GM12878 (cell line): ENCODE results near the gene C1QBP. TPM values are rescaled to one million over a fixed set of nuclear protein-coding genes. Genes with fewer than 3 reads are reported as not detected.

Experiments used
- ATF2 ChIP-seq: IDR thresholded peaks from 2 replicates; pipeline ENCODE4 v1.6.1; 2012; ENCODE audit warnings: low read length, inconsistent platforms
- CEBPB ChIP-seq, 2 experiments: fragments of 150-350 bp in 1 of 2; IDR thresholded peaks; 2 replicates each; pipeline ENCODE4 v1.6.1; 2012 to 2014; ENCODE audit warnings: low read depth in 2 of 2, low read length in 2 of 2, borderline replicate concordance in 1 of 2, inconsistent platforms in 1 of 2
- ETV6 ChIP-seq, 2 experiments: fragments of 450-650 bp in 1 of 2; IDR thresholded peaks in 1 of 2; conservative IDR thresholded peaks in 1 of 2; 2 replicates each; pipeline ENCODE4 v1.6.1; 2014; ENCODE audit warnings: antibody characterized with exemption in 1 of 2, borderline replicate concordance in 1 of 2, low read depth in 1 of 2, mild to moderate bottlenecking in 1 of 2, moderate library complexity in 1 of 2
- FOXM1 ChIP-seq: IDR thresholded peaks from 2 replicates; pipeline ENCODE4 v1.6.1; 2012; ENCODE audit warnings: low read depth, mild to moderate bottlenecking, inconsistent platforms, low read length, moderate library complexity
- MYC ChIP-seq: IDR thresholded peaks from 2 replicates; pipeline ENCODE4 v1.6.1; 2011; ENCODE audit warnings: mild to moderate bottlenecking, low read length, moderate library complexity, inconsistent platforms; ENCODE audit not compliant: insufficient read depth, insufficient replicate concordance, insufficient read length, severe bottlenecking
- NFYB ChIP-seq: IDR thresholded peaks from 2 replicates; pipeline ENCODE4 v1.6.1; 2011; ENCODE audit warnings: low read depth, mild to moderate bottlenecking, low read length, improper control_type of control experiment, moderate library complexity; ENCODE audit not compliant: insufficient read depth
- NRF1 ChIP-seq: conservative IDR thresholded peaks from 2 replicates; pipeline ENCODE4 v1.6.1; 2011; ENCODE audit warnings: mild to moderate bottlenecking, low read depth, low read length, improper control_type of control experiment
- PAX5 ChIP-seq: IDR thresholded peaks from 2 replicates; pipeline ENCODE4 v1.6.1; 2011; ENCODE audit warnings: low read depth, low read length, borderline replicate concordance
- RCOR1 ChIP-seq: conservative IDR thresholded peaks from 2 replicates; pipeline ENCODE4 v1.6.1; 2012; ENCODE audit warnings: low read depth, low read length, improper control_type of control experiment
- RUNX3 ChIP-seq: IDR thresholded peaks from 2 replicates; pipeline ENCODE4 v1.6.1; 2012; ENCODE audit warnings: low read length, inconsistent platforms
- SMAD5 ChIP-seq: IDR thresholded peaks from 2 replicates; pipeline ENCODE4 v1.6.1; 2016; ENCODE audit warnings: antibody characterized with exemption, low read depth
- STAT3 ChIP-seq: IDR thresholded peaks from 2 replicates; pipeline ENCODE4 v1.6.1; 2011; ENCODE audit warnings: low read depth, low read length, improper control_type of control experiment
- TAF1 ChIP-seq: IDR thresholded peaks from 2 replicates; pipeline ENCODE4 v1.6.1; 2011; ENCODE audit warnings: mild to moderate bottlenecking, low read depth, low read length, borderline replicate concordance
- ZBTB40 ChIP-seq: fragments of 450-650 bp; IDR thresholded peaks from 2 replicates; pipeline ENCODE4 v1.6.1; 2016; ENCODE audit warnings: mild to moderate bottlenecking, moderate library complexity, borderline replicate concordance
- ZNF592 ChIP-seq: fragments of 450-650 bp; IDR thresholded peaks from 2 replicates; pipeline ENCODE4 v1.6.1; 2017; ENCODE audit warnings: mild to moderate bottlenecking, moderate library complexity
- polyA plus RNA-seq, 11 experiments: library from polyadenylated mRNA; depleted of rRNA in 4 of 11; unstranded in 6 of 11; stranded (reverse) in 5 of 11; fragments of >200 nt; fragmentation: Nextera tagmentation in 4 of 11; fragmentation: Illumina TruSeq in 1 of 11; extraction: Ambion mirVana in 4 of 11; extraction: Trizol in 1 of 11; gene quantifications; 1 replicate in 1 of 11; 2 replicates in 10 of 11; pipeline versions ENCODE4 v1.2.1 to v1.2.3, GENCODE V29; 2011 to 2016; ENCODE audit warnings: inconsistent platforms in 2 of 11, missing spikeins in 2 of 11, low read depth in 1 of 11
- total RNA-seq, 4 experiments: library from RNA; depleted of rRNA in 3 of 4; stranded (reverse); fragments of >200 nt in 3 of 4; fragmentation: Illumina TruSeq in 1 of 4; extraction: Trizol in 1 of 4; gene quantifications; 2 replicates each; pipeline versions ENCODE4 v1.2.1 to v1.2.3, GENCODE V29; 2013 to 2021
- TF ChIP-seq, protein P1 (sequence below): IDR thresholded peaks from 2 replicates; pipeline ENCODE4 v1.6.1; 2011; ENCODE audit warnings: borderline replicate concordance, low read depth, mild to moderate bottlenecking, moderate library complexity, mixed read lengths, low read length; ENCODE audit not compliant: insufficient read depth; ENCODE audit errors: extremely low read length

The C1QBP gene
- total and polyA plus RNA-seq, 10 of the 15 experiments (the other 5 are each of a cell fraction or from before 2014, with no cell fraction given), result 124 to 989 (median 429) TPM

DNA sequence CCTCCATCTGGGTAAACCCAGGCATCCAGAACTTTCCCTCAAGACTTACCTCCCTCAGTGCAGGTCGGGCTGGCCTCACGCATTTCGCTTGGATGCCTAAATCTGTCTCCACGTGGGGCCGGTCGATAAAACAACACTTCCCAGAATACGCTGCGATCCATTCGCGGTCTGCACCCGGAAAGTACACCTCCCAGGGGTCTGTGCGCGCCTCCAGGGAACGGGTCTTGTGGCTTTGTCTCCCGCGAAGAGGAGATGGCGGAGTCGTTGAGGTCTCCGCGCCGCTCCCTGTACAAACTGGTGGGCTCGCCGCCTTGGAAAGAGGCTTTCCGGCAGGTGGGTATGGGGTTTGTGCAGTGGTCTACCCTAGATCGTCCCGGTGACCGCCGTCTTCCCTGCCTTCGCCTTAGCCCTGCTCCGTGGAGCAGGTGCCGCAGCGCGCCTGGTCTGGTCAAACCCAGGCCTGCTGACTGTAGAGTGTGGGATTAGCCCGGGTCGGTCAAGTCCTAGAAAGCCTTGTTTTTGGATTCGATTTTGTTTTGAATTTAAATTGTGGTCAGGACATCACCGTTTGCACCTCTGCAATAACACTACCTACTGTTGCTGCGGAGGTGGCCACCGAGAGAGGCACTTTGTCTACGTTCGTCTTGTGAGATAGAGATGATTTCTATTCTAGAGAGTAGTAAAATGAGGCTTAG, 18.8 kb downstream of the C1QBP start, which contains the start of gene RPAIN (continued):
- TF ChIP-seq ZNF592 (peak; percentile 96), ATF2 (no peak), TAF1 (peak; percentile 77), NRF1 (no peak), FOXM1 (no peak), SMAD5 (peak; percentile 73; the same call in 1 of the 2 replicates), STAT3 (no peak), RCOR1 (no peak), CEBPB (IDR thresholded peaks at IDR 0.05; ENCODE audit: borderline replicate concordance in 1 of 2, low read depth in 2 of 2, low read length in 2 of 2) (no peak), ETV6 (conservative IDR thresholded peaks at IDR 0.05 in 1 of 2, IDR thresholded peaks at IDR 0.05 in 1 of 2; ENCODE audit: borderline replicate concordance in 1 of 2, low read depth in 1 of 2) (no peak), MYC (peak; percentile 85), PAX5 (no peak), RUNX3 (peak; percentile 95), ZBTB40 (peak; percentile 62; the same call in 1 of the 2 replicates), NFYB (no peak)
- TF ChIP-seq, protein P1, sequence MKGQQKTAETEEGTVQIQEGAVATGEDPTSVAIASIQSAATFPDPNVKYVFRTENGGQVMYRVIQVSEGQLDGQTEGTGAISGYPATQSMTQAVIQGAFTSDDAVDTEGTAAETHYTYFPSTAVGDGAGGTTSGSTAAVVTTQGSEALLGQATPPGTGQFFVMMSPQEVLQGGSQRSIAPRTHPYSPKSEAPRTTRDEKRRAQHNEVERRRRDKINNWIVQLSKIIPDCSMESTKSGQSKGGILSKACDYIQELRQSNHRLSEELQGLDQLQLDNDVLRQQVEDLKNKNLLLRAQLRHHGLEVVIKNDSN, result peak; percentile 1
